ENCODE results near the gene HSP90B1.
A peak's percentile ranks its signal among the peaks of the same experiment; 100 is the strongest.

HSP90B1 gene

DNA sequence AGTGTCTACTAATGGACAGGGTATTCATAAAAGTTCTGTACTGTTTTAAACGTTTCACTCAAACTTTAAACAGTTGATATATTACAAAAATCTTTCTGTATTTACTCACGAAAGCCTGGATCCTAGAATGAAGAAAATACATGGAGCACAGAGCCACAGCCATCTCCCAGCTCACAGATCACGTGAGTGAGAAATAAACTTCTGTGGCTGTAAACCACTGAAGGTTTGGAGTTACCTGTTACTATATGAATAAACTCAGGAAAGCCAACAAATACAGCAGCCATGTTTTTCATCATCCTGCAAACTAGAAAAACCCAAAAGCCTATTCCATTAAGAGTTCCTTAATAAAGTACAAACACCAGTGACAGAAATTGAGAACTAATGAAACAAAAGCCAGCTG lies 34.6 kb downstream of the HSP90B1 start:
- DNase-seq (ENCODE audit: low spot score): no peak
- TF ChIP-seq, protein P1, sequence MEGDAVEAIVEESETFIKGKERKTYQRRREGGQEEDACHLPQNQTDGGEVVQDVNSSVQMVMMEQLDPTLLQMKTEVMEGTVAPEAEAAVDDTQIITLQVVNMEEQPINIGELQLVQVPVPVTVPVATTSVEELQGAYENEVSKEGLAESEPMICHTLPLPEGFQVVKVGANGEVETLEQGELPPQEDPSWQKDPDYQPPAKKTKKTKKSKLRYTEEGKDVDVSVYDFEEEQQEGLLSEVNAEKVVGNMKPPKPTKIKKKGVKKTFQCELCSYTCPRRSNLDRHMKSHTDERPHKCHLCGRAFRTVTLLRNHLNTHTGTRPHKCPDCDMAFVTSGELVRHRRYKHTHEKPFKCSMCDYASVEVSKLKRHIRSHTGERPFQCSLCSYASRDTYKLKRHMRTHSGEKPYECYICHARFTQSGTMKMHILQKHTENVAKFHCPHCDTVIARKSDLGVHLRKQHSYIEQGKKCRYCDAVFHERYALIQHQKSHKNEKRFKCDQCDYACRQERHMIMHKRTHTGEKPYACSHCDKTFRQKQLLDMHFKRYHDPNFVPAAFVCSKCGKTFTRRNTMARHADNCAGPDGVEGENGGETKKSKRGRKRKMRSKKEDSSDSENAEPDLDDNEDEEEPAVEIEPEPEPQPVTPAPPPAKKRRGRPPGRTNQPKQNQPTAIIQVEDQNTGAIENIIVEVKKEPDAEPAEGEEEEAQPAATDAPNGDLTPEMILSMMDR (IDR thresholded peaks at IDR 0.05; ENCODE audit: extremely low read depth, missing control alignments): no peak

DNA sequence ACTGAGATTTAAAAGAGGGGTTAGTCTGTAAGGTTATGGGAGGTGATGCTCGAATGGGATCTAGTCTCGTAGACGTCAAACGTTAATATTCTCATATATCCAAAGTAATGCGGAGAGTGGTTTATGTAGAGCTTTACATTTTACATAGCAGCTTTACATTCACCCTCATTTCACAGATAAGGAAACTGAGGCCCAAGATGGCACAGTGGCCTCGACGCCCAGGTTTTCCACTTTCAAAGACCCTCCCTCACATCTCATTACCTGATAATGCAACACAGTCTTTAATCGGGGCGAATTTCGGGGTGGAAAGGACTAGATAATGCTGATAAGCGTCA lies 35.0 kb downstream of the HSP90B1 start:
- TF ChIP-seq, protein P1 (IDR thresholded peaks at IDR 0.05; ENCODE audit: extremely low read depth, missing control alignments): no peak
- no peak for DNase-seq (ENCODE audit: low spot score)

DNA sequence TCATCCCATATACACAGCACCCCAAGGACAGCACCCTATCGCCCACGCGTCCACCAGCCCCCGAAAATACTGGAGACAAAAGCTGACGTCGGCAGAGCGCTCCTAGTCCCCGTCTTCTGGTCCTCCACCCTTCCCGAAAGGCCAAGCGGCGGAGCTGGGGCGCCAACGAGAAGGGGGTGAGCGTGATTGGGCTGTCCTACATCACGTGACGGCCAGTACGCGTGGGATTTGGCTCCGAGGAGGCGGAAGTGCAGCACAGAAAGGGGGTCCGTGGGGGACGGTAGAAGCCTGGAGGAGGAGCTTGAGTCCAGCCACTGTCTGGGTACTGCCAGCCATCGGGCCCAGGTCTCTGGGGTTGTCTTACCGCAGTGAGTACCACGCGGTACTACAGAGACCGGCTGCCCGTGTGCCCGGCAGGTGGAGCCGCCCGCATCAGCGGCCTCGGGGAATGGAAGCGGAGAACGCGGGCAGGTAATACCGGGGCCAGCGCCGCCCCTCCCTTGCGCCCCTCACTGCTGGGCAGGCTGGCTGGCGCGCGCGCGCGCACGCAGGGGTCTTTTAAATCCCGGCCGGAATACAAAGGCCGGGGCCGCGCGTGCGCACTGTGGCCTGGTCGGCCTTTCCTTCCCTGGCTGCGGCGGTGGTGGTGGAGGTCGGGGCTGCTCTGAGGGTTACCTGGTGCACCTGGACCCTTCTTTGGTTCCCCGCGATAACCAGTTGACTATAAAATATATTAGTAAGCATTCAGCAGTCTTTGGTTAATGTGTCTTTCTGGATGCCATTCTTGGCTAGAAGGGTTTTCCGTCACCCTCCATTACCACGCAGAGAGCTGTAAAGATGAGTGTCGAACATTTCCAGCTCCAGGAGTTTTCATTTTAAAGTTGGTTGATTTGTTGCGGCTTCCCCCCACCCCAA lies 35.6 kb downstream of the HSP90B1 start, which contains the start of gene TDG:
TDG (plus strand) TSS at position 283 of the 915 bp plus-strand sequence; CDS start at position 449, 166 bp downstream.
- TF ChIP-seq, protein P1 (IDR thresholded peaks at IDR 0.05; ENCODE audit: extremely low read depth, missing control alignments): peak; percentile 1
- DNase-seq (ENCODE audit: low spot score): peak; percentile 95

DNA sequence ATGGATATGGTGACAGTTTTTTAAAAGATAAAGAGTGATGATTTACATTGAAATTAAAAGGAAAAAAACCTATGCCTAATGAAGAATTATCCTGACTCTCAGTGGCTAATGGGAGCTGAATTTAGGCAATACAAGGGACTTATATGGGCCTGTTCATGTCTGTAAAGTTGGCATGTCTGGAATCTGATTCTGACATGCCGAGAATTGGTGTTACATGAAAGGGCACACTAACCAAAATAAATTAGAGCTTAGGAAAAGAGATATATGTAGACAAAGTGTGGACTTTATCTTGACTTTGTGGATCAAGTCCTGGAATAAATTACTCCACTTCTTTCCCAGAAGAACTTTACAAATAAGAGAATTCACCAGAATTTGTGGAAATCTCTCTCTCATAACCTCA lies 36.5 kb downstream of the HSP90B1 start:
- TF ChIP-seq, protein P1 (IDR thresholded peaks at IDR 0.05; ENCODE audit: extremely low read depth, missing control alignments): no peak
- no peak for DNase-seq (ENCODE audit: low spot score)

DNA sequence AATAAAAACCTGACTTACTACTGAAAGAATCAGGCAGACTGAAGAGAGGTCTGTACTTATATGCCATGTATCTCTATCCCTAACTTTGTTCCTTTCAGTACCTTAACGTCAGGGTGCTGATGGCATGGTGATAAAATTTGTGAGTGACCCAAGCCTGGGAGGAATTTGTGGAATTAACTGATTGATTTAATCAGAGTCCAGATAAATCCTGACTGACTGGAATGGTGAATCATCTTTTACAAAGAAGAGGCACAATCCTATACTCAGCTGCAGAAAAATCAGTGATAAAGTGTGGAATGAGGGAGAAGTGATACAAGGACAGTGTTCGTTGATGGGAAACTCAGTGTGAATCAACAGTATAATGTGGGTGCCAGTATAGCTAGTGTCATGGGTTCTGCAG lies 39.2 kb downstream of the HSP90B1 start:
- TF ChIP-seq, protein P1 (IDR thresholded peaks at IDR 0.05; ENCODE audit: extremely low read depth, missing control alignments): no peak
- DNase-seq (ENCODE audit: low spot score): no peak

DNA sequence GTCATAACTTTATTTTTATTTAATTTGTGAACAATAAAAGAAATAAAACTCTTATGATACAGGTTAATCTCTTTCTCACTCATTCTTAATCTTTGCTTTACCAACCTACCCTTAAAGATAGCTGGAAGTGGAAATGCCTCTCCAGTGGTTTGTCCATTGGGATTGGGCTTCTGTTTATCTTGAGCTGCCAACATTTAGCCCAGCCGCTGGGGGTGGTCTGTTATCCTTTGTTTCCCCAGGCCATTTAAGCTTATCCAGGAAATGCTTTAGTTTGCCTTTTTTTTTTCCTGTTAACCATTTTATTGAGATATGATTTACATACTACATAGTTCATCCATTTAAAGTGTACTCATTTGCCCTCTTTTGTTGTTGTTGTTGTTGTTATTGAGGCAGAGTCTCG lies 43.7 kb downstream of the HSP90B1 start:
- TF ChIP-seq, protein P1 (IDR thresholded peaks at IDR 0.05; ENCODE audit: extremely low read depth, missing control alignments): no peak

DNA sequence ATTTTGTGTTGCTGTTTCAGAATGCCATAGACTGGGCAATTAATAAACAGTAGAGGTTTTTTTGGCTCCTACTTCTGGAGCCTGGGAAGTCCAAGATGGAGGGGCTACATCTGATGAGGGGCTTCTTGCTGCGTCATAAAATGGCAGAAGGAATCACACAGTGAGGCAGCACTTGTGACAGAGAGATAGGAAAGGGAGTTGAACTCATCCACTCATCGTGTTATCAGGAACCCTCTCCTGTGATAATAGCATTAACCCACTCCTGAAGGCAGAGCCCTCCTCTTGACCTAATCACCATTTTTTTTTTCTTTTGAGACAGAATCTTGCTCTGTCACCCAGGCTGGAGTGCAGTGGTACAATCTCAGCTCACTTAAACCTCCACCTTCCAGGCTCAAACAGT lies 45.2 kb downstream of the HSP90B1 start:
- DNase-seq (ENCODE audit: low spot score): no peak
- TF ChIP-seq, protein P1 (IDR thresholded peaks at IDR 0.05; ENCODE audit: extremely low read depth, missing control alignments): no peak

More for the DNA sequence above, 43.7 kb downstream of the HSP90B1 start:
- no peak for DNase-seq (ENCODE audit: low spot score)

All from GM20000 (cell line).